Cerebellar cortex (tissue), 1 donor: ENCODE results near the gene AP3B2.
"Not testable (repeated sequence)": the region's sequence is repeated elsewhere in the genome, so short reads cannot be mapped to it uniquely, and the experiment has no call there.

ENCODE experiments used
- DNase-seq: peaks from one replicate; pipeline ENCODE4 v3.0.0-alpha.2; 2015; ENCODE audit warnings: low spot score

Gene AP3B2

GRCh38 chr15:82709421-82710207 lies at the start of gene AP3B2:
TSS of gene AP3B2 (minus strand) at chr15:82709875. CDS start at chr15:82709706, 169 bp downstream.
- peak; percentile 87 for DNase-seq

GRCh38 chr15:82751308-82751707 lies 41.6 kb upstream of the AP3B2 start:
- no peak for DNase-seq

GRCh38 chr15:82750831-82751180 lies 41.1 kb upstream of the AP3B2 start:
- no peak for DNase-seq

- peak; percentile 98 for DNase-seq
Measured at GRCh38 chr15:82749951-82750830, 40.5 kb upstream of the AP3B2 start.

- DNase-seq, result no peak
Measured at GRCh38 chr15:82748315-82748714, 38.6 kb upstream of the AP3B2 start.

- DNase-seq, result no peak
Measured at GRCh38 chr15:82743810-82744209, 34.1 kb upstream of the AP3B2 start.

GRCh38 chr15:82742134-82742533 lies 32.5 kb upstream of the AP3B2 start:
- DNase-seq, result peak; percentile 36

GRCh38 chr15:82739086-82739485 lies 29.4 kb upstream of the AP3B2 start:
- no peak for DNase-seq

GRCh38 chr15:82737975-82738374 lies 28.3 kb upstream of the AP3B2 start:
- DNase-seq, result no peak

GRCh38 chr15:82731527-82731926 lies 21.9 kb upstream of the AP3B2 start:
- no peak for DNase-seq

- DNase-seq, result no peak
Measured at GRCh38 chr15:82730022-82730530, 20.4 kb upstream of the AP3B2 start.

- DNase-seq, result no peak
Measured at GRCh38 chr15:82726816-82727215, 17.1 kb upstream of the AP3B2 start.

GRCh38 chr15:82715003-82715402 lies 5.3 kb upstream of the AP3B2 start:
- DNase-seq, result no peak

GRCh38 chr15:82714016-82714415 lies 4.3 kb upstream of the AP3B2 start:
- no peak for DNase-seq

GRCh38 chr15:82712036-82712435 lies 2.4 kb upstream of the AP3B2 start:
- no peak for DNase-seq

GRCh38 chr15:82710926-82711490 lies 1.3 kb upstream of the AP3B2 start:
- no peak for DNase-seq

- no peak for DNase-seq
Measured at GRCh38 chr15:82710208-82710555, 507 bp upstream of the AP3B2 start.

- DNase-seq, result no peak
Measured at GRCh38 chr15:82709081-82709420, 624 bp downstream of the AP3B2 start.

GRCh38 chr15:82705856-82706255 lies 3.8 kb downstream of the AP3B2 start:
- DNase-seq, result not testable (repeated sequence)

GRCh38 chr15:82699726-82700125 lies 9.9 kb downstream of the AP3B2 start:
- peak; percentile 12 for DNase-seq

GRCh38 chr15:82698711-82699345 lies 10.8 kb downstream of the AP3B2 start:
- DNase-seq, result no peak

- no peak for DNase-seq
Measured at GRCh38 chr15:82697735-82698407, 11.8 kb downstream of the AP3B2 start.
